Transverse colon (tissue), 4 donors: Measurements from ENCODE around the gene NQO2. TPM values are rescaled to one million over a fixed set of nuclear protein-coding genes. Genes with fewer than 3 reads are reported as not detected.

Experiments
- DNase-seq: peaks from one replicate; pipeline ENCODE4 v3.0.0-alpha.2; 2019
- H3K27ac ChIP-seq, 4 donors: fragments of 200-600 bp; sonication (generic); 2 replicates each; pipeline ENCODE4 v1.5.1; 2016 to 2018; ENCODE audit warnings: inconsistent platforms in 4 of 4
- H3K27me3 ChIP-seq: fragments of 200-600 bp; sonication (generic); 2 replicates; pipeline ENCODE4 v1.5.1; 2017; ENCODE audit warnings: inconsistent platforms
- H3K36me3 ChIP-seq, 4 donors: fragments of 200-600 bp; sonication (generic); 2 replicates each; pipeline ENCODE4 v1.5.1; 2017 to 2019; ENCODE audit warnings: inconsistent platforms in 4 of 4
- H3K4me1 ChIP-seq, 4 donors: fragments of 200-600 bp; sonication (generic); 2 replicates each; pipeline ENCODE4 v1.5.1; 2017 to 2020; ENCODE audit warnings: inconsistent platforms in 4 of 4
- H3K4me3 ChIP-seq, 4 donors: fragments of 200-600 bp; sonication (generic); 1 replicate in 1 of 4; 2 replicates in 3 of 4; pipeline versions ENCODE4 v1.5.1 to v1.6.1; 2017 to 2019; ENCODE audit warnings: inconsistent platforms in 4 of 4
- H3K9me3 ChIP-seq, 2 donors: fragments of 200-600 bp; sonication (generic); 2 replicates each; pipeline ENCODE4 v1.5.1; 2017 to 2019; ENCODE audit warnings: inconsistent platforms in 2 of 2
- EP300 ChIP-seq: sonication (generic); formaldehyde crosslinking; IDR thresholded peaks from one replicate; pipeline ENCODE4 v1.6.1; 2017; ENCODE audit warnings: antibody characterized with exemption, low read depth
- POLR2A ChIP-seq: fragments of 450-650 bp; IDR thresholded peaks from one replicate; pipeline ENCODE4 v1.6.1; 2016; ENCODE audit warnings: antibody characterized with exemption, mild to moderate bottlenecking, moderate library complexity
- POLR2AphosphoS5 ChIP-seq, 3 donors: sonication (generic); formaldehyde crosslinking; IDR thresholded peaks; one replicate each; pipeline ENCODE4 v1.6.1; 2016; ENCODE audit warnings: antibody characterized with exemption in 3 of 3
- WGBS, 2 donors: methylation state at CpG; one replicate each; pipeline ENCODE4 v1.1.5; 2018; ENCODE audit warnings: low coverage in 1 of 2; 5-methylcytosine and 5-hydroxymethylcytosine counted together
- in situ Hi-C, 4 donors: fragments of 200-750 bp; cut with MboI; loops; one replicate each; pipeline versions ENCODE4 v1.15.0 to v1.15.1; 2017; ENCODE audit warnings: low sequenced_read_pairs in 3 of 4, low pct_ligation_motif_present in 1 of 4, low pct_unique_long_range_greater_than_20kb in 1 of 4
- intact Hi-C: fragments of 100-400 bp; cut with DNase I; formaldehyde crosslinking; loops from one replicate; pipeline ENCODE4 v1.15.1; 2023; ENCODE audit warnings: low total_unique reads
- total RNA-seq, 4 donors: library from RNA; depleted of rRNA; stranded (reverse); fragments of >200 nt; gene quantifications; one replicate each; pipeline ENCODE4 v1.1.0, GENCODE V29; 2016
- TF ChIP-seq, protein P1 (sequence below), 5 experiments: fragments of 200-600 bp in 3 of 5; fragments of 450-650 bp in 2 of 5; sonication (generic) in 3 of 5; IDR thresholded peaks; 1 replicate in 2 of 5; 2 replicates in 3 of 5; pipeline ENCODE4 v1.5.1; 2016 to 2017; ENCODE audit warnings: antibody characterized with exemption in 5 of 5, inconsistent platforms in 3 of 5, mild to moderate bottlenecking in 2 of 5, moderate library complexity in 1 of 5

NQO2 gene
- total RNA-seq, 4 donors from 2014 or later, result 1.00 to 9.7 (median 7.2) TPM

GRCh38 chr6:2952557-2953095, 47.1 kb upstream of the NQO2 start:
- Histone ChIP-seq H3K9me3 (no peaks in the 10 kb centered on the region), H3K4me1 (peaks cover 0 to 23% (median 10%) of the 10 kb centered on the region in 4 donors), H3K27ac (peak overlapping the region; percentile 75 to 81 (median 76)), H3K27me3 (no peaks in the 10 kb centered on the region), H3K4me3 (no peak overlapping the region), H3K36me3 (peaks cover 0 to 29% (median 7%) of the 10 kb centered on the region in 4 donors)
- DNase-seq, result peak; percentile 87
- intact Hi-C loops (loop anchor here (5.0 kb wide), 1 partner anchor 35 kb away; no protein-coding TSS in a partner anchor), in situ Hi-C loops (no loop called here)
- TF ChIP-seq POLR2A (no peak), EP300 (no peak), POLR2AphosphoS5 (IDR thresholded peaks at IDR 0.05) (peak; percentile 31 to 77 (median 57))
- TF ChIP-seq, protein P1, sequence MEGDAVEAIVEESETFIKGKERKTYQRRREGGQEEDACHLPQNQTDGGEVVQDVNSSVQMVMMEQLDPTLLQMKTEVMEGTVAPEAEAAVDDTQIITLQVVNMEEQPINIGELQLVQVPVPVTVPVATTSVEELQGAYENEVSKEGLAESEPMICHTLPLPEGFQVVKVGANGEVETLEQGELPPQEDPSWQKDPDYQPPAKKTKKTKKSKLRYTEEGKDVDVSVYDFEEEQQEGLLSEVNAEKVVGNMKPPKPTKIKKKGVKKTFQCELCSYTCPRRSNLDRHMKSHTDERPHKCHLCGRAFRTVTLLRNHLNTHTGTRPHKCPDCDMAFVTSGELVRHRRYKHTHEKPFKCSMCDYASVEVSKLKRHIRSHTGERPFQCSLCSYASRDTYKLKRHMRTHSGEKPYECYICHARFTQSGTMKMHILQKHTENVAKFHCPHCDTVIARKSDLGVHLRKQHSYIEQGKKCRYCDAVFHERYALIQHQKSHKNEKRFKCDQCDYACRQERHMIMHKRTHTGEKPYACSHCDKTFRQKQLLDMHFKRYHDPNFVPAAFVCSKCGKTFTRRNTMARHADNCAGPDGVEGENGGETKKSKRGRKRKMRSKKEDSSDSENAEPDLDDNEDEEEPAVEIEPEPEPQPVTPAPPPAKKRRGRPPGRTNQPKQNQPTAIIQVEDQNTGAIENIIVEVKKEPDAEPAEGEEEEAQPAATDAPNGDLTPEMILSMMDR (IDR thresholded peaks at IDR 0.05), result peak; percentile 95 to 100 (median 99)
- WGBS, 2 donors, result 6 to 7% methylated on average over 3 to 27 of the region's 27 CpGs

DNA sequence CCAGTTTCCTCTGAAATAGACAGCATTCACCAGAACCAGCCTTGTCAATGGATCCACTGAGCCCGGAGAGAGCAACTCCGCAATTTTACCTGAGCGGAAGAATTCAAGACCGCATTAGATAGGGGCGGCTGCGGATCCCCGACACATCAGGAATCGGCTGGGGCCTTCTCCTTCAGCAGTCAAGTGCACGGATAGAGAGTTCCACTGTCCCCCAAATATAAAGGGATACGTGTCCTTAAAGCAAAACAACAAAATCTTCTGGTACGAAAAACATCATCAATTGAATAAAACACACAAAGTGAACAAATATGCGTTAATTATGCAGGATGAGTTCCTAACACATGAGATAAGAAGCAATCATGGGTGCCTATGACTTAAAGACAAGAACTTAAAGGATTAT, 46.6 kb upstream of the NQO2 start:
- Histone ChIP-seq H3K9me3 (no peaks in the 10 kb centered on the region), H3K27me3 (no peaks in the 10 kb centered on the region), H3K4me1 (peaks cover 0 to 28% (median 10%) of the 10 kb centered on the region in 4 donors), H3K4me3 (no peak overlapping the region), H3K27ac (peak overlapping the region; percentile 75 to 81 (median 76)), H3K36me3 (peaks cover 0 to 29% (median 5%) of the 10 kb centered on the region in 4 donors)
- intact Hi-C loops (loop anchor here (5.0 kb wide), 1 partner anchor 34 kb away; no protein-coding TSS in a partner anchor), in situ Hi-C loops (no loop called here)
- DNase-seq, result no peak
- WGBS, 2 donors, result 94 to 96% methylated on average over 4 to 12 of the region's 12 CpGs
- no peak for TF ChIP-seq POLR2A
- no peak for TF ChIP-seq EP300
- TF ChIP-seq POLR2AphosphoS5 (IDR thresholded peaks at IDR 0.05), result no peak
- TF ChIP-seq, protein P1 (IDR thresholded peaks at IDR 0.05), result no peak

DNA sequence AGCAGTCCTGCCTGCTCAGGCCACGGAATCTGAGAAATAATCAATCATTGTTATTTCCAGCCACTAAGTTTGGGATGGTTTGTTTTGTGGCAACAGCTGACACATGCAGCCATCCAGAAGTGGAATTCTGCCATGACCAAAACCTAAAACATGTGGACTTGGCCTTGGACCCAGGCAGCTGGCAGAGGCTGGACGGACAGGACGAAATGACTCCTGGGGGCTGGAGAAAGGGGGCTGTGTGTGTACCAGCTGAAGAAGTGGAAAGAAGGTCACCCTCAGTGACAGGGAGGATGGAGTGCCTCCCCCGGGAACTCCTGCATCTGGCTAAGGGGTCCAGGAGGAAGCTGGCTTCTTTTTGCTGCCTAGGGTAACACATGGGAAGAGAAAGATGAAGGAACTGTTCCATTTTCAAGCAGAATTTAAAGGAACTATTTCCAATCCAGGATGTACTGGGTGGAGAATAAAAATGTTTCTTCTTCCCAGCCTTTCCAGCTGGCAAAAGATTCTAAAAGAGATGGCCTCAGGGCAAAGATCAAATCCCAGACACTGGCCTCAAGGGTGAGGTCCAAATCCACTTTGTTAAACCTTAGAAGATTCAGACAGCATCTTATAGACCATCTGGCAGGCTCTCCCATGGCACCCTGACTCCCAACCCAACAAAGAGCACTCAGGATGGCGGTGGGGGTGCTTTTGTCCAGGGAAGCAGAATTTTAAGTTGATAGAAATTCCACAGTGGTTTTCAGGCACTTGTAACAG, 42.6 kb upstream of the NQO2 start:
- H3K36me3 ChIP-seq, result peaks cover 0 to 18% (median 3%) of the 10 kb centered on the region in 4 donors
- H3K9me3 ChIP-seq, result no peaks in the 10 kb centered on the region
- TF ChIP-seq POLR2AphosphoS5 (IDR thresholded peaks at IDR 0.05) (no peak), EP300 (no peak), POLR2A (no peak)
- TF ChIP-seq, protein P1 (IDR thresholded peaks at IDR 0.05), result no peak
- in situ Hi-C loops, result no loop called here
- peak overlapping the region in 3 of 4 donors; percentile 18 to 28 (median 19) for H3K27ac ChIP-seq
- intact Hi-C loops, result no loop called here
- H3K4me3 ChIP-seq, result no peak overlapping the region
- H3K27me3 ChIP-seq, result no peaks in the 10 kb centered on the region
- DNase-seq, result no peak
- peaks cover 6 to 51% (median 25%) of the 10 kb centered on the region in 4 donors for H3K4me1 ChIP-seq
- WGBS, 2 donors, result 70% methylated on average over 5 of the region's 5 CpGs; no CpG with 5 or more reads in 1 of the 2 donors

DNA sequence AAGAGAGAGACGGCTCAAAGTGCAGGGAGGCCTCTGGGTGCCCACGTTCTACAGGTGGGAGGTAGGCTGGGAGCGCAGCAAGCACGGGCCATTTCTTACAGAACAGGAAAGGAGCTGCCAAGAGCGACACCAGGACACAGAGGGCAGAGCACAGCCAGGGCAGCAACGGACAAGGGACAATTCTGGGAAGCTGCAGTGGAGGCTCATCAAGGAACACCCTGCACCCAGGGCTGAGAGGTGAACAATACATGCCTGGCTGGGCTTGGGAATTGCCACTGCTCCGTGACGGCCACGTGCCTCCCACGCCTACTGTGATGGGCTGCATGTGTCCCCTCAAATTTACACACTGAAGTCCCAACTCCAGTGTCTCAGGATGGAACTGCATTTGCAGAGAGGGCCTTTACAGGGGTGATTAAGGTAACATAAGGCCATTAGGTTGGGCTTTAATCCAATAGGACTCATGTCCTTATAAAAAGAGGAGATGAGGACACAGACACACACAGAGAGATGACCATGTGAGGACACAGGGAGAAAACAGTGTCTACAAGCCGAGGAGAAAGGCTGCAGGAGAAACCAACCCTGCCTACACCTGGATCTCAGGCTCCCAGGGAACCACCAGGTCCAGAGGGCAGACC, 41.9 kb upstream of the NQO2 start:
- intact Hi-C loops (no loop called here), in situ Hi-C loops (no loop called here)
- Histone ChIP-seq H3K4me1 (peaks cover 10 to 51% (median 27%) of the 10 kb centered on the region in 4 donors), H3K4me3 (no peak overlapping the region), H3K9me3 (no peaks in the 10 kb centered on the region), H3K27me3 (no peaks in the 10 kb centered on the region), H3K27ac (peak overlapping the region; percentile 7 to 28 (median 20)), H3K36me3 (peaks cover 0 to 18% (median 3%) of the 10 kb centered on the region in 4 donors)
- no peak for DNase-seq
- 86 to 94% methylated on average over 3 to 11 of the region's 11 CpGs for WGBS, 2 donors
- TF ChIP-seq EP300, result no peak
- TF ChIP-seq, protein P1 (IDR thresholded peaks at IDR 0.05), result no peak
- TF ChIP-seq POLR2AphosphoS5 (IDR thresholded peaks at IDR 0.05), result no peak
- TF ChIP-seq POLR2A, result no peak
